Measurements from ENCODE around the gene TBR1. TPM values are rescaled to one million over a fixed set of nuclear protein-coding genes. Genes with fewer than 3 reads are reported as not detected.

Gene TBR1
- total and polyA plus RNA-seq, 12 donors = 0.04 to 0.64 TPM; not detected in 10

- Histone ChIP-seq H3K27me3 (peaks cover 3% of the 10 kb centered on the region), H3K36me3 (replicated peaks in 1 of 2) (no peaks in the 10 kb centered on the region), H3K9me3 (replicated peaks in 1 of 3) (no peaks in the 10 kb centered on the region), H3K4me1 (replicated peaks in 1 of 2) (no peaks in the 10 kb centered on the region), H3K27ac (no peak overlapping the region), H3K4me3 (no peak overlapping the region)
- intact Hi-C loops (cut with DNase I) = no loop called here
- no peak for DNase-seq
- TF ChIP-seq CTCF (IDR thresholded peaks at IDR 0.05) = no peak
- no peak for TF ChIP-seq POLR2A (IDR thresholded peaks at IDR 0.05)
- WGBS, 4 donors = 79 to 95% (median 82%) methylated on average over 2 of the region's 2 CpGs
Observed at GRCh38 chr2:161474920-161475319, 58.8 kb downstream of the TBR1 start.

Small RNA genes lying within 50 kb of the gene (small RNA-seq; reads per million reads assigned to genes)
- 0 reads per million in 2 donors for gene RNA5SP108

Other genes starting within 250 kb of the TBR1 start
- gene PSMD14, start 107.9 kb upstream of the TBR1 start, total RNA-seq = 100 to 1,000 TPM in 2 of 9 donors, 10 to 100 TPM in 7; 34.1 to 182 (median 52.7) TPM
- gene PSMD14, start 107.9 kb upstream of the TBR1 start, polyA plus RNA-seq = 100 to 1,000 TPM in 1 of 3 donors, 10 to 100 TPM in 2; 19.8 to 131 (median 27.6) TPM
- 1 to 10 TPM in 2 of 9 donors, under 1 TPM in 4, not detected in 3; 0.11 to 3.8 (median 0.65) TPM for gene SLC4A10, start 208.1 kb downstream of the TBR1 start, total RNA-seq
- gene SLC4A10, start 208.1 kb downstream of the TBR1 start, polyA plus RNA-seq = 1 to 10 TPM in 1 of 3 donors, under 1 TPM in 2; 0.10 to 2.5 (median 0.64) TPM

Data from adrenal gland (tissue), 12 donors.